Neural cell (in vitro differentiated cells): ENCODE results near the gene GON4L.
"Not testable (repeated sequence)": the region's sequence is repeated elsewhere in the genome, so short reads cannot be mapped to it uniquely, and the experiment has no call there.

ENCODE experiments used
- EP300 ChIP-seq: fragments of 450-650 bp; conservative IDR thresholded peaks from 2 replicates; pipeline ENCODE4 v1.6.1; 2014; ENCODE audit warnings: antibody characterized with exemption, mild to moderate bottlenecking, moderate library complexity; ENCODE audit not compliant: poor library complexity, severe bottlenecking
- EZH2 ChIP-seq: fragments of 200-600, 300-800 bp; shearing (Covaris generic), sonication (generic); IDR thresholded peaks from 2 replicates; pipeline ENCODE4 v1.6.1; 2014; ENCODE audit warnings: antibody characterized with exemption, low read length, borderline replicate concordance, mild to moderate bottlenecking; ENCODE audit not compliant: insufficient read depth, poor library complexity, severe bottlenecking
- POLR2AphosphoS5 ChIP-seq: IDR thresholded peaks from 2 replicates; pipeline ENCODE4 v1.6.1; 2012
- RAD21 ChIP-seq: fragments of 450-650 bp; conservative IDR thresholded peaks from 2 replicates; pipeline ENCODE4 v1.6.1; 2014; ENCODE audit warnings: antibody characterized with exemption, mild to moderate bottlenecking, moderate library complexity
- SMC3 ChIP-seq: fragments of 450-650 bp; conservative IDR thresholded peaks from 2 replicates; pipeline ENCODE4 v1.6.1; 2014; ENCODE audit warnings: antibody characterized with exemption, mild to moderate bottlenecking, moderate library complexity; ENCODE audit not compliant: poor library complexity
- TAF1 ChIP-seq: IDR thresholded peaks from 2 replicates; pipeline ENCODE4 v1.6.1; 2012; ENCODE audit warnings: low read depth
- TF ChIP-seq, protein P1 (sequence below): fragments of 450-650 bp; IDR thresholded peaks from 2 replicates; pipeline ENCODE4 v1.5.1; 2014; ENCODE audit warnings: antibody characterized with exemption, mild to moderate bottlenecking, moderate library complexity; ENCODE audit not compliant: poor library complexity, severe bottlenecking
- TF ChIP-seq, protein P2 (sequence below): IDR thresholded peaks from 2 replicates; pipeline ENCODE4 v1.6.1; 2012; ENCODE audit warnings: borderline replicate concordance

DNA sequence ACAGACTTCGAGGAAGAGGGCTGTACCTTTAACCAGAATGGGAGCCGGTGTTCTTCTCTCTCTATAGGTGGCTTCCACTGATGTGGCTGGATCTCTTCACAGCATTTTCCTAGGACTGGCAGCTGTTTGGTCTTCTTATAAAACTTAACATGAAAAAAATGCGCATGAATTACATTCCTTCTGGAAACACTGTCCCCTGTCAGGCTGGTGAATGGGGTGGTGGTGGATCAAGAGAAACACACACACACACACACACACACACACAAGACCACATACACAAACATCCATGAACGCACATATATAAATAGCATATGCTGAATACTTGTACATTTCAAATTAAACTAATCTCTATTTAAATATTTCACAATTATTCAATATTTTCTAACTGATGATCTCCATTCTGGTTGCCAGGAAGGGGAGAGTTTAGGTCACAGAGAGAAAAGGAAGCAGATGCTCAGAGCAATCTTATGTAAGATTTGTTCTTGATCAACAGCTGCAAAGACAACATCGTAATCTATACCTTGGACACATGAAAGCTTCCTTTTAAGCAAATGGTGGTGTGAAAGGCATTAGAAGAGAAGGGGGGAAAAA lies 89.5 kb downstream of the GON4L start:
- TF ChIP-seq, protein P1, sequence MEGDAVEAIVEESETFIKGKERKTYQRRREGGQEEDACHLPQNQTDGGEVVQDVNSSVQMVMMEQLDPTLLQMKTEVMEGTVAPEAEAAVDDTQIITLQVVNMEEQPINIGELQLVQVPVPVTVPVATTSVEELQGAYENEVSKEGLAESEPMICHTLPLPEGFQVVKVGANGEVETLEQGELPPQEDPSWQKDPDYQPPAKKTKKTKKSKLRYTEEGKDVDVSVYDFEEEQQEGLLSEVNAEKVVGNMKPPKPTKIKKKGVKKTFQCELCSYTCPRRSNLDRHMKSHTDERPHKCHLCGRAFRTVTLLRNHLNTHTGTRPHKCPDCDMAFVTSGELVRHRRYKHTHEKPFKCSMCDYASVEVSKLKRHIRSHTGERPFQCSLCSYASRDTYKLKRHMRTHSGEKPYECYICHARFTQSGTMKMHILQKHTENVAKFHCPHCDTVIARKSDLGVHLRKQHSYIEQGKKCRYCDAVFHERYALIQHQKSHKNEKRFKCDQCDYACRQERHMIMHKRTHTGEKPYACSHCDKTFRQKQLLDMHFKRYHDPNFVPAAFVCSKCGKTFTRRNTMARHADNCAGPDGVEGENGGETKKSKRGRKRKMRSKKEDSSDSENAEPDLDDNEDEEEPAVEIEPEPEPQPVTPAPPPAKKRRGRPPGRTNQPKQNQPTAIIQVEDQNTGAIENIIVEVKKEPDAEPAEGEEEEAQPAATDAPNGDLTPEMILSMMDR = not testable (repeated sequence)
- TF ChIP-seq POLR2AphosphoS5, EP300, EZH2, RAD21, TAF1, SMC3: not testable (repeated sequence)
- TF ChIP-seq, protein P2, sequence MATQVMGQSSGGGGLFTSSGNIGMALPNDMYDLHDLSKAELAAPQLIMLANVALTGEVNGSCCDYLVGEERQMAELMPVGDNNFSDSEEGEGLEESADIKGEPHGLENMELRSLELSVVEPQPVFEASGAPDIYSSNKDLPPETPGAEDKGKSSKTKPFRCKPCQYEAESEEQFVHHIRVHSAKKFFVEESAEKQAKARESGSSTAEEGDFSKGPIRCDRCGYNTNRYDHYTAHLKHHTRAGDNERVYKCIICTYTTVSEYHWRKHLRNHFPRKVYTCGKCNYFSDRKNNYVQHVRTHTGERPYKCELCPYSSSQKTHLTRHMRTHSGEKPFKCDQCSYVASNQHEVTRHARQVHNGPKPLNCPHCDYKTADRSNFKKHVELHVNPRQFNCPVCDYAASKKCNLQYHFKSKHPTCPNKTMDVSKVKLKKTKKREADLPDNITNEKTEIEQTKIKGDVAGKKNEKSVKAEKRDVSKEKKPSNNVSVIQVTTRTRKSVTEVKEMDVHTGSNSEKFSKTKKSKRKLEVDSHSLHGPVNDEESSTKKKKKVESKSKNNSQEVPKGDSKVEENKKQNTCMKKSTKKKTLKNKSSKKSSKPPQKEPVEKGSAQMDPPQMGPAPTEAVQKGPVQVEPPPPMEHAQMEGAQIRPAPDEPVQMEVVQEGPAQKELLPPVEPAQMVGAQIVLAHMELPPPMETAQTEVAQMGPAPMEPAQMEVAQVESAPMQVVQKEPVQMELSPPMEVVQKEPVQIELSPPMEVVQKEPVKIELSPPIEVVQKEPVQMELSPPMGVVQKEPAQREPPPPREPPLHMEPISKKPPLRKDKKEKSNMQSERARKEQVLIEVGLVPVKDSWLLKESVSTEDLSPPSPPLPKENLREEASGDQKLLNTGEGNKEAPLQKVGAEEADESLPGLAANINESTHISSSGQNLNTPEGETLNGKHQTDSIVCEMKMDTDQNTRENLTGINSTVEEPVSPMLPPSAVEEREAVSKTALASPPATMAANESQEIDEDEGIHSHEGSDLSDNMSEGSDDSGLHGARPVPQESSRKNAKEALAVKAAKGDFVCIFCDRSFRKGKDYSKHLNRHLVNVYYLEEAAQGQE = not testable (repeated sequence)
